GM19395 (cell line): ENCODE measurements around the gene PEX5.

Source experiments
- ATAC-seq: cut with Tn5 transposase; IDR thresholded peaks from one replicate; pipeline ENCODE4 v1.9.1; 2021; ENCODE audit warnings: mild to moderate bottlenecking, moderate library complexity; ENCODE audit not compliant: unreplicated experiment

The PEX5 gene

GRCh38 chr12:7189398-7190267 is at the start of gene PEX5:
Gene PEX5 (plus strand): TSS chr12:7189686. CDS start chr12:7190378, 692 bp downstream.
- ATAC-seq = peak; percentile 94

- ATAC-seq = no peak
Measured at GRCh38 chr12:7141351-7142005, 48.0 kb upstream of the PEX5 start.

GRCh38 chr12:7142056-7142644 is 47.3 kb upstream of the PEX5 start:
- peak; percentile 50 for ATAC-seq

- no peak for ATAC-seq
Measured at GRCh38 chr12:7142809-7143465, 46.5 kb upstream of the PEX5 start.

- ATAC-seq = no peak
Measured at GRCh38 chr12:7143564-7143963, 45.9 kb upstream of the PEX5 start.

GRCh38 chr12:7144414-7145120 is 44.9 kb upstream of the PEX5 start:
- ATAC-seq = no peak

GRCh38 chr12:7145671-7146070 is 43.8 kb upstream of the PEX5 start:
- ATAC-seq = no peak

- no peak for ATAC-seq
Measured at GRCh38 chr12:7146228-7146627, 43.3 kb upstream of the PEX5 start.

GRCh38 chr12:7146906-7147305 is 42.6 kb upstream of the PEX5 start:
- ATAC-seq = no peak

GRCh38 chr12:7150356-7150755 is 39.1 kb upstream of the PEX5 start:
- no peak for ATAC-seq

- ATAC-seq = no peak
Measured at GRCh38 chr12:7150841-7151240, 38.6 kb upstream of the PEX5 start.

- ATAC-seq = no peak
Measured at GRCh38 chr12:7151532-7151931, 38.0 kb upstream of the PEX5 start.

- no peak for ATAC-seq
Measured at GRCh38 chr12:7152818-7153217, 36.7 kb upstream of the PEX5 start.

GRCh38 chr12:7154042-7154441 is 35.4 kb upstream of the PEX5 start:
- ATAC-seq = no peak

GRCh38 chr12:7154901-7155470 is 34.5 kb upstream of the PEX5 start:
- no peak for ATAC-seq

- ATAC-seq = no peak
Measured at GRCh38 chr12:7155471-7156034, 33.9 kb upstream of the PEX5 start.

GRCh38 chr12:7156259-7157197 is 33.0 kb upstream of the PEX5 start:
- no peak for ATAC-seq

- no peak for ATAC-seq
Measured at GRCh38 chr12:7157391-7157790, 32.1 kb upstream of the PEX5 start.
